Measurements from ENCODE around the gene MANSC1. TPM values are rescaled to one million over a fixed set of nuclear protein-coding genes. Genes with fewer than 3 reads are reported as not detected.
A peak's percentile ranks its signal among the peaks of the same experiment; 100 is the strongest.

Gene MANSC1
- total and polyA plus RNA-seq, 3 experiments from 2014 or later, result 0.31 to 0.49 (median 0.42) TPM

- DNase-seq, result no peak
- Mint-ChIP-seq H3K9me3 (no peaks in the 10 kb centered on the region), H3K4me1 (peaks cover 8 to 15% (median 14%) of the 10 kb centered on the region in 3 donors), H3K4me3 (peak overlapping the region in 1 of 7 donors; percentile 15), H3K27me3 (peaks cover 1 to 7% of the 10 kb centered on the region in 2 donors), H3K27ac (peak overlapping the region in 2 of 8 donors; percentile 29 to 67), H3K36me3 (no peaks in the 10 kb centered on the region)
- Histone ChIP-seq H3K27ac (ENCODE audit: low read depth, low read length) (no peak overlapping the region), H3K36me3 (ENCODE audit: insufficient read depth, low read length) (no peaks in the 10 kb centered on the region), H3K4me3 (ENCODE audit: low read length) (no peak overlapping the region), H3K9me3 (ENCODE audit: low read length) (no peaks in the 10 kb centered on the region), H3K27me3 (ENCODE audit: insufficient read depth, low read length, poor library complexity, severe bottlenecking) (no peaks in the 10 kb centered on the region), H3K4me1 (ENCODE audit: insufficient read depth, low read length) (peaks cover 6% of the 10 kb centered on the region)
- ChIA-PET POLR2A (interaction anchor here (1.1 kb wide), 1 partner anchor 435 kb away, joined by 3 read pairs; no protein-coding TSS in a partner anchor), CTCF (interaction anchor here (0.9 to 2.9 kb wide), 10 partner anchors 10 to 759 kb away, joined by 3 to 18 read pairs (median 4); partner anchors contain the start of genes BORCS5 and MANSC1)
Measured at GRCh38 chr12:12333407-12334366, 16.4 kb downstream of the MANSC1 start.

- Mint-ChIP-seq H3K36me3 (no peaks in the 10 kb centered on the region), H3K4me1 (peaks cover 9 to 23% (median 20%) of the 10 kb centered on the region in 3 donors), H3K27ac (no peak overlapping the region), H3K9me3 (no peaks in the 10 kb centered on the region), H3K4me3 (no peak overlapping the region), H3K27me3 (peaks cover 1 to 7% of the 10 kb centered on the region in 2 donors)
- peaks cover 15% of the 10 kb centered on the region for H3K4me1 ChIP-seq (ENCODE audit: insufficient read depth, low read length)
- ChIA-PET CTCF (interaction anchor here (2.9 kb wide), 1 partner anchor 26 kb away, joined by 18 read pairs; the partner anchor contains the start of gene BORCS5), POLR2A (interaction anchor here (1.1 kb wide), 1 partner anchor 24 kb away, joined by 4 read pairs; no protein-coding TSS in a partner anchor)
- no peaks in the 10 kb centered on the region for H3K27me3 ChIP-seq (ENCODE audit: insufficient read depth, low read length, poor library complexity, severe bottlenecking)
- no peak overlapping the region for H3K27ac ChIP-seq (ENCODE audit: low read depth, low read length)
- no peaks in the 10 kb centered on the region for H3K9me3 ChIP-seq (ENCODE audit: low read length)
- H3K4me3 ChIP-seq (ENCODE audit: low read length), result no peak overlapping the region
- DNase-seq, result no peak
- H3K36me3 ChIP-seq (ENCODE audit: insufficient read depth, low read length), result no peaks in the 10 kb centered on the region
Measured at GRCh38 chr12:12331896-12332295, 18.1 kb downstream of the MANSC1 start.

GRCh38 chr12:12331244-12331771, 18.7 kb downstream of the MANSC1 start:
- H3K27ac ChIP-seq (ENCODE audit: low read depth, low read length), result no peak overlapping the region
- no peak overlapping the region for H3K4me3 ChIP-seq (ENCODE audit: low read length)
- H3K9me3 Mint-ChIP-seq, result no peaks in the 10 kb centered on the region
- ChIA-PET POLR2A (interaction anchor here (1.1 kb wide), 1 partner anchor 25 kb away, joined by 4 read pairs; no protein-coding TSS in a partner anchor), CTCF (interaction anchor here (2.9 kb wide), 1 partner anchor 26 kb away, joined by 18 read pairs; the partner anchor contains the start of gene BORCS5)
- H3K27me3 Mint-ChIP-seq, result peaks cover 1 to 7% of the 10 kb centered on the region in 2 donors
- no peaks in the 10 kb centered on the region for H3K9me3 ChIP-seq (ENCODE audit: low read length)
- H3K27ac Mint-ChIP-seq, result peak overlapping the region in 1 of 8 donors; percentile 64
- no peaks in the 10 kb centered on the region for H3K27me3 ChIP-seq (ENCODE audit: insufficient read depth, low read length, poor library complexity, severe bottlenecking)
- H3K4me1 Mint-ChIP-seq, result peaks cover 9 to 23% (median 20%) of the 10 kb centered on the region in 3 donors
- no peak for DNase-seq
- no peaks in the 10 kb centered on the region for H3K36me3 Mint-ChIP-seq
- H3K4me1 ChIP-seq (ENCODE audit: insufficient read depth, low read length), result peaks cover 15% of the 10 kb centered on the region
- no peaks in the 10 kb centered on the region for H3K36me3 ChIP-seq (ENCODE audit: insufficient read depth, low read length)
- no peak overlapping the region for H3K4me3 Mint-ChIP-seq

- Histone ChIP-seq H3K9me3 (ENCODE audit: low read length) (no peaks in the 10 kb centered on the region), H3K27me3 (ENCODE audit: insufficient read depth, low read length, poor library complexity, severe bottlenecking) (no peaks in the 10 kb centered on the region), H3K36me3 (ENCODE audit: insufficient read depth, low read length) (no peaks in the 10 kb centered on the region), H3K4me1 (ENCODE audit: insufficient read depth, low read length) (peaks cover 9% of the 10 kb centered on the region), H3K27ac (ENCODE audit: low read depth, low read length) (no peak overlapping the region), H3K4me3 (ENCODE audit: low read length) (no peak overlapping the region)
- peak in 2 of 5 donors; percentile 37 to 51 for DNase-seq
- Mint-ChIP-seq H3K27me3 (no peaks in the 10 kb centered on the region), H3K36me3 (no peaks in the 10 kb centered on the region), H3K4me3 (no peak overlapping the region), H3K4me1 (peaks cover 4 to 9% (median 8%) of the 10 kb centered on the region in 3 donors), H3K9me3 (no peaks in the 10 kb centered on the region), H3K27ac (peak overlapping the region in 5 of 8 donors; percentile 20 to 85 (median 59))
- ChIA-PET CTCF (interaction anchor here (0.8 to 3.7 kb wide), 13 partner anchors 9 to 1557 kb away, joined by 3 to 23 read pairs (median 4); partner anchors contain the start of gene BORCS5), POLR2A (interaction anchor here (1.2 kb wide), 1 partner anchor 30 kb away, joined by 5 read pairs; no protein-coding TSS in a partner anchor)
Measured at GRCh38 chr12:12327802-12328201, 22.2 kb downstream of the MANSC1 start.

- Mint-ChIP-seq H3K9me3 (no peaks in the 10 kb centered on the region), H3K4me1 (peaks cover 4 to 9% (median 8%) of the 10 kb centered on the region in 3 donors), H3K36me3 (no peaks in the 10 kb centered on the region), H3K27ac (no peak overlapping the region), H3K4me3 (no peak overlapping the region), H3K27me3 (peaks cover 0 to 7% of the 10 kb centered on the region in 2 donors)
- CTCF ChIA-PET, result interaction anchor here (2.0 to 3.7 kb wide), 3 partner anchors 7 to 745 kb away, joined by 11 to 23 read pairs (median 13); partner anchors contain the start of gene BORCS5
- Histone ChIP-seq H3K4me3 (ENCODE audit: low read length) (no peak overlapping the region), H3K27me3 (ENCODE audit: insufficient read depth, low read length, poor library complexity, severe bottlenecking) (no peaks in the 10 kb centered on the region), H3K4me1 (ENCODE audit: insufficient read depth, low read length) (peaks cover 9% of the 10 kb centered on the region), H3K36me3 (ENCODE audit: insufficient read depth, low read length) (no peaks in the 10 kb centered on the region), H3K9me3 (ENCODE audit: low read length) (no peaks in the 10 kb centered on the region), H3K27ac (ENCODE audit: low read depth, low read length) (no peak overlapping the region)
- DNase-seq, result no peak
- POLR2A ChIA-PET, result no interaction called here
Measured at GRCh38 chr12:12326262-12326661, 23.8 kb downstream of the MANSC1 start.

GRCh38 chr12:12323591-12323990, 26.5 kb downstream of the MANSC1 start:
- H3K36me3 Mint-ChIP-seq, result peaks cover 0 to 4% (median 0%) of the 10 kb centered on the region in 3 donors
- Histone ChIP-seq H3K36me3 (ENCODE audit: insufficient read depth, low read length) (no peaks in the 10 kb centered on the region), H3K9me3 (ENCODE audit: low read length) (no peaks in the 10 kb centered on the region), H3K27ac (ENCODE audit: low read depth, low read length) (no peak overlapping the region), H3K4me3 (ENCODE audit: low read length) (no peak overlapping the region), H3K4me1 (ENCODE audit: insufficient read depth, low read length) (peaks cover 9% of the 10 kb centered on the region), H3K27me3 (ENCODE audit: insufficient read depth, low read length, poor library complexity, severe bottlenecking) (no peaks in the 10 kb centered on the region)
- POLR2A ChIA-PET, result no interaction called here
- CTCF ChIA-PET, result interaction anchor here (0.8 kb wide), 1 partner anchor 10 kb away, joined by 3 read pairs; no protein-coding TSS in a partner anchor
- H3K27me3 Mint-ChIP-seq, result peaks cover 1 to 22% of the 10 kb centered on the region in 2 donors
- H3K4me1 Mint-ChIP-seq, result peaks cover 4 to 9% (median 8%) of the 10 kb centered on the region in 3 donors
- H3K4me3 Mint-ChIP-seq, result no peak overlapping the region
- no peaks in the 10 kb centered on the region for H3K9me3 Mint-ChIP-seq
- no peak overlapping the region for H3K27ac Mint-ChIP-seq
- DNase-seq, result no peak

GRCh38 chr12:12323118-12323517, 26.9 kb downstream of the MANSC1 start:
- peaks cover 4 to 9% (median 8%) of the 10 kb centered on the region in 3 donors for H3K4me1 Mint-ChIP-seq
- POLR2A ChIA-PET, result no interaction called here
- no peak overlapping the region for H3K27ac Mint-ChIP-seq
- peaks cover 1 to 23% of the 10 kb centered on the region in 2 donors for H3K27me3 Mint-ChIP-seq
- no peak overlapping the region for H3K4me3 Mint-ChIP-seq
- no peak overlapping the region for H3K4me3 ChIP-seq (ENCODE audit: low read length)
- H3K27me3 ChIP-seq (ENCODE audit: insufficient read depth, low read length, poor library complexity, severe bottlenecking), result no peaks in the 10 kb centered on the region
- no peaks in the 10 kb centered on the region for H3K9me3 ChIP-seq (ENCODE audit: low read length)
- H3K36me3 Mint-ChIP-seq, result peaks cover 0 to 4% (median 0%) of the 10 kb centered on the region in 3 donors
- no peak for DNase-seq
- no peaks in the 10 kb centered on the region for H3K9me3 Mint-ChIP-seq
- H3K4me1 ChIP-seq (ENCODE audit: insufficient read depth, low read length), result peaks cover 9% of the 10 kb centered on the region
- H3K27ac ChIP-seq (ENCODE audit: low read depth, low read length), result no peak overlapping the region
- H3K36me3 ChIP-seq (ENCODE audit: insufficient read depth, low read length), result no peaks in the 10 kb centered on the region
- CTCF ChIA-PET, result interaction anchor here (0.8 kb wide), 1 partner anchor 11 kb away, joined by 3 read pairs; no protein-coding TSS in a partner anchor

Measured in CD8-positive, alpha-beta memory T cell (primary cell).